22Rv1 (cell line): ENCODE data around the gene USP44.

Experiments
- CTCF ChIP-seq: fragments of 450-650 bp; IDR thresholded peaks from 2 replicates; pipeline ENCODE4 v1.5.1; 2017; ENCODE audit warnings: mild to moderate bottlenecking
- ZFX ChIP-seq: fragments of 450-650 bp; IDR thresholded peaks from 2 replicates; pipeline ENCODE4 v1.6.1; 2017; ENCODE audit warnings: antibody characterized with exemption, borderline replicate concordance

- TF ChIP-seq CTCF (no peak), ZFX (no peak)
Measured at GRCh38 chr12:95551913-95552516, 739 bp upstream of the USP44 start.
